Omental fat pad (tissue), 4 donors: Measurements from ENCODE around the gene TSG101. TPM values are rescaled to one million over a fixed set of nuclear protein-coding genes. Genes with fewer than 3 reads are reported as not detected.

ENCODE experiments used
- total RNA-seq, 4 donors: library from RNA; depleted of rRNA; stranded (reverse); fragments of >200 nt; gene quantifications; one replicate each; pipeline ENCODE4 v1.1.0, GENCODE V29; 2016

The TSG101 gene
- total RNA-seq, 4 donors from 2014 or later = 56.6 to 112 (median 96.7) TPM

Other genes with a start within 250 kb of the TSG101 start
- 10 to 100 TPM; 23.0 to 66.0 (median 24.1) TPM for gene HPS5, start 204.8 kb downstream of the TSG101 start, total RNA-seq
- gene GTF2H1, start 204.4 kb downstream of the TSG101 start, total RNA-seq = 10 to 100 TPM; 54.1 to 74.2 (median 70.8) TPM
- gene LDHA, start 132.4 kb downstream of the TSG101 start, total RNA-seq = 100 to 1,000 TPM; 403 to 946 (median 700) TPM
- gene LDHC, start 114.6 kb downstream of the TSG101 start, total RNA-seq = under 1 TPM in 2 of 4 donors, not detected in 2; 0.19 to 0.60 TPM
- gene LDHAL6A, start 71.1 kb downstream of the TSG101 start, total RNA-seq = not detected
- gene UEVLD, start 61.8 kb upstream of the TSG101 start, total RNA-seq = 10 to 100 TPM; 23.1 to 46.5 (median 31.2) TPM
- gene MISFA, start 72.8 kb upstream of the TSG101 start, total RNA-seq = 1 to 10 TPM in 1 of 4 donors, under 1 TPM in 1, not detected in 2; 0.36 to 1.8 TPM
- gene SPTY2D1, start 107.4 kb upstream of the TSG101 start, total RNA-seq = 10 to 100 TPM; 15.9 to 40.7 (median 28.0) TPM
- 1 to 10 TPM; 3.4 to 8.3 (median 5.8) TPM for gene TMEM86A, start 171.8 kb upstream of the TSG101 start, total RNA-seq
- under 1 TPM in 2 of 4 donors, not detected in 2; 0.13 to 0.24 TPM for gene IGSF22, start 199.2 kb upstream of the TSG101 start, total RNA-seq